ENCODE results near the gene COMT. TPM values are rescaled to one million over a fixed set of nuclear protein-coding genes. Genes with fewer than 3 reads are reported as not detected.

The COMT gene
- total RNA-seq, result 100 to 1,000 TPM in 3 of 4 donors, 10 to 100 TPM in 1; 80.1 to 228 (median 190) TPM

DNA sequence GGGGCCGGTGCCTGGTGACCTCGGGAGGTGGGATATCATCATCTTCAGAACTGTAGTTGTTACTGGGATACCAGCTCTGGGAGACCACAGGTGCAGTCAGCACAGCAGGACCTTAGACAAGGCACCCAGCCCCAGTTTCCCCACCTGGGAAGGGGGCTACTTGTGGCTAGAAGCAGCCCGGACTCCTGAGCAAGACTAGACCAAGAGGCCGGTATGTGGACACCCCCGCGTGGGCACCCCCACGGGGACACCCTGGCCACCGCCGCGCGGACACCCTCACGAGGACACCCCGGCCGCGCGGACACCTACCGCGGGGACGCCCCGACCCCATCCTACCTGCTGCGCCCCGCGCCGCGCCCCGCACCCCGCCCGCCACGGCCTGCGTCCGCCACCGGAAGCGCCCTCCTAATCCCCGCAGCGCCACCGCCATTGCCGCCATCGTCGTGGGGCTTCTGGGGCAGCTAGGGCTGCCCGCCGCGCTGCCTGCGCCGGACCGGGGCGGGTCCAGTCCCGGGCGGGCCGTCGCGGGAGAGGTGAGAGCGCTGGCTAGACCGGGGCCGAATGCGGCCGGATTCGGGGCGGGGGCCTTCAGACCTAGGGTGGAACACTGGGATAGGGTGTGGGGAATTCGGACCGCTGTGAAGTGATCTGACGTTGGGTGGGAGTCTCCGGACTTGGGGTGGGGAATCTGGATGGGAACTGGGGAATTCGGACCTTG, at the start of gene COMT, which contains the start of gene TXNRD2:
COMT (plus strand) TSS at position 408 of the 718 bp plus-strand sequence. CDS start 20,755 bp downstream, outside the sequence.
TXNRD2 (minus strand) TSS at position 454 of the 718 bp plus-strand sequence; CDS start at position 439, 15 bp downstream.
- TF ChIP-seq, protein P1, sequence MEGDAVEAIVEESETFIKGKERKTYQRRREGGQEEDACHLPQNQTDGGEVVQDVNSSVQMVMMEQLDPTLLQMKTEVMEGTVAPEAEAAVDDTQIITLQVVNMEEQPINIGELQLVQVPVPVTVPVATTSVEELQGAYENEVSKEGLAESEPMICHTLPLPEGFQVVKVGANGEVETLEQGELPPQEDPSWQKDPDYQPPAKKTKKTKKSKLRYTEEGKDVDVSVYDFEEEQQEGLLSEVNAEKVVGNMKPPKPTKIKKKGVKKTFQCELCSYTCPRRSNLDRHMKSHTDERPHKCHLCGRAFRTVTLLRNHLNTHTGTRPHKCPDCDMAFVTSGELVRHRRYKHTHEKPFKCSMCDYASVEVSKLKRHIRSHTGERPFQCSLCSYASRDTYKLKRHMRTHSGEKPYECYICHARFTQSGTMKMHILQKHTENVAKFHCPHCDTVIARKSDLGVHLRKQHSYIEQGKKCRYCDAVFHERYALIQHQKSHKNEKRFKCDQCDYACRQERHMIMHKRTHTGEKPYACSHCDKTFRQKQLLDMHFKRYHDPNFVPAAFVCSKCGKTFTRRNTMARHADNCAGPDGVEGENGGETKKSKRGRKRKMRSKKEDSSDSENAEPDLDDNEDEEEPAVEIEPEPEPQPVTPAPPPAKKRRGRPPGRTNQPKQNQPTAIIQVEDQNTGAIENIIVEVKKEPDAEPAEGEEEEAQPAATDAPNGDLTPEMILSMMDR (IDR thresholded peaks at IDR 0.05; ENCODE audit: low read depth), result no peak

DNA sequence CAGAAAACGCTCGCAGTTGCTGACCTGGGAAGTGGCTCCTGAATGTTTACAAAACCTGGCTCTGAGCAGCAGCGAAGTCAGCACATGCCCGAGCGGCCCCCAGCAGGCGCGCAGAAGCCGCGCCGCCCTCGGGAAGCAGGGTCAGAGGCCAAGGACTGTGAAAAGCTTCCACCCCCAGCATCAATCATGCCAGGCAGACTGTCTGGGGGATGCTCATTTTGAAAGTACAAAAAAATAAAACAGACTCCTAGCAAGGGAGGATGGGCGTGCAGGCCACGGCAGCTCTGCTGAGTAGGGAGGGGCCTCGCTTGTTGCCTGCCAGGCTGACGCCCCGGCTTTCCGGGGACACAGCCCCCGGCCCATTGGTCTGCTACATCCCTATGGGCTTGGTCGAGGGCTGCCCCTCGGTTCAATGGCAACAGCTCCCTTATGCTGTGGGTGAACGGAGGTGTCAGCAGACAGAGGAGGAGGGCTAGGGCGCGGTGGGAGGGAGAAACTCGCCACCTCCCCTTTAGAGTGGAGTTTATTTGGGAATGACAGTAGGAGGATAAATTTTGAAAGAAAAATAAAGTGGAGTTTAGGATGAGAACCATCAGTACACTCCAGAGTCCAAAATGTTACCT, 49.2 kb upstream of the COMT start:
- TF ChIP-seq, protein P1 (IDR thresholded peaks at IDR 0.05; ENCODE audit: low read depth), result no peak

DNA sequence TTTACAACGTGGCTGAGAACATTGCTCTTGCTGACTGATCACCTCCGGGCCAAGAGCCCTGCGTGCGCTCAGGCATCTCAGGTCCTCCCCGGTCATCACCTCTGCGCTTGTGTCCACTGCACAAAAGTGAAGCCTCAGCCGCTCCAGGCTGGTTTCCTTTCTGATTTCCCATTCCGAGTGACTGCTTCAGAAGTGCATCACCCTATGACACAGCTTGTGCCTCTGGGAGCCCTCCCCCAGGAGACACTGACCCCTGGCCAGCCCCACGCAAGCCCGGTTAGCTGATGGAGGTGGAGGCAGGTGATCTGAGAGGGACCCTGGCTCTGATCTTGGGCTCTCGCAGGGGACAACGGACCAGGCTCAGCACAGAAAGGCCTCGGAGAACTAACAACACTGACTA, 48.6 kb upstream of the COMT start:
- TF ChIP-seq, protein P1 (IDR thresholded peaks at IDR 0.05; ENCODE audit: low read depth), result no peak

DNA sequence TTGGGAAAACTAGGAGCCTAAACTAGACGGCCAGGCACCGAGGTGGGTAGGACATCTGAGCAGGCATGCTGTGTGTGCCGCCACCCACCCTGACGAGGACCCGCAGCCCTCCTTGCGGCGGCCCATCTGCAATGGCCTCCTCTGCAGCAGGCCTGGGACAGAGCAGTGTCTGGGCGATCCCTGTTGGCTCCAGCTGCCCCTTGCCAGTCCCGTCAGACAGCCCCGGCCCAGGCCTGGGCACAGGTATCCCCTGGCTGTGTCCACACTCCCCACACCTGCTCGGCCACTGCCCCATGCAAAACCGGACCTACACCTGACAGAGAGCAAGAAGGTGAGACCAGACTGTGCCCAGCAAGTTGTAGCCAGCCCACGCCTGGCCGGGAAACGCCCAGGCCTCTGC, 48.2 kb upstream of the COMT start:
- TF ChIP-seq, protein P1 (IDR thresholded peaks at IDR 0.05; ENCODE audit: low read depth), result no peak

DNA sequence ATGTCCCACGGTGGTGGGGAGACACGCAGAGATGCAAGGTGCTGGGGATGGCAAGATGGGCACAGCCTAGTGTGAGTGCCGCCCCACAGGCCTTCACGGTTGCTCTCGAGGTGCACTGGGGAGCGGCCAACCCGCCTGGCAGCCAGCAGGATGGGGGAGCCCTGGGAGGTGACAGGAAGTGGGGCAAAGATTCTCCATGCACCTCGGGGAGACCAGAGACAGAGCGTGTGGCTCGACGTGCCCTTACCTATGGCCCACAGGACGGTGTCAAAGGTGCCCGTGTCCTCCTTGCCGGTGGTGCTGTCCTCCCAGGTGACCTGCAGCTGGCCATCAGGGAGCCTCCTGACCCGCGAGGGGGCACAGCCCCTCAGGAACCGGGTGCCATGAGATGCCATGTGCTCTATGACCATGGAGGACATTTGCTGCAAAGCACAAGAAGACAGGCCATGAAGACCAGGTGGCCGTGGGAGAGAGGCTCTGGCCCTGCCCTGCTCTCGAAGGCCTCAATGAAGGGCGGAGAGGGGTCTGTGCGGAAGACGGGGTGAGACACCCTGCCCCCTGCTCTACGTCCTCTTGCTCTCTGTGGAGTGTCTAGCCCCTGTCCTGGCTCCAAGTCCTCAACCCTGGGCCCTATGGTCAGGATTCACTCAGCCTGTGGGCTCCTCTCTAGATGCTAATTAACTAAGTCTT, 46.3 kb upstream of the COMT start:
- TF ChIP-seq, protein P1 (IDR thresholded peaks at IDR 0.05; ENCODE audit: low read depth), result no peak

DNA sequence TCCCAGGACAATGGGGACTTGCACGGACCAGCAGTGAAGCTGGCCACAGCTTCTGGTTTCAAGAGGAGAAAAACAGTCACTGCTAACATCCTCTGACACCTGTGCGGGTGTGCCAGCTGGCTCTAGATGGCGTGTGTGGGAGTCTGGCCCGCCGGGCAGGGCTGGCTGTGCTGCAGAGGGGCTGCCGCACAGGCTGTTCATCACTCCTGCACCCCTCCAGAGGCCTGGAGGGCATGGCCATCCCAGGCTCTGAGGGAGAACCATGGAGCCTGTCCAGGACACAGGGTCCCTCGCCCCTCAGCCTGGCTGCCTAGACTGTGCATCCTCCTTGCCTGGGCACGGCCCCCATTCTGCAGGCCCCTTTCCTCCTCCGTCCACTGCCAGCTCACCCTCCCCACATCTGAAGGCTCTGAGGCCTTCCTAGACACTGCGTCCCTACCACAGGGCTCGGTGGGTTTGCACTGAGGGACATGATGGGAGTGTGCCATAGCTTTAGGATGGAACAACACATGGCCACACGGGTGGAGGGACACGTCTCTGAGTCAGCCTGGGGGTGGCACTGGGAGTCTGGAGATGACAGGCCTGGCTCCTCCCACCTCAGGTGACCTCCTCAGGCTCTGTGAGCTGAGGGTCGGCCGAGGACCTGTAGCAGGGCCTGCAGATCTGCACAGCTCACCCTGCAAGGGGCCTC, 44.8 kb upstream of the COMT start:
- TF ChIP-seq, protein P1 (IDR thresholded peaks at IDR 0.05; ENCODE audit: low read depth), result no peak
